Loucy (cell line): ENCODE results near the gene C1orf141.

Experiments used
- EZH2phosphoT487 ChIP-seq: fragments of 200-600 bp; IDR thresholded peaks from 2 replicates; pipeline ENCODE4 v1.6.1; 2018; ENCODE audit warnings: antibody characterized with exemption, mild to moderate bottlenecking, moderate library complexity, borderline replicate concordance
- TF ChIP-seq, protein P1 (sequence below): fragments of 200-600 bp; sonication (generic); conservative IDR thresholded peaks from 2 replicates; pipeline ENCODE4 v1.5.1; 2014; ENCODE audit warnings: mild to moderate bottlenecking, antibody characterized with exemption, low read length

DNA sequence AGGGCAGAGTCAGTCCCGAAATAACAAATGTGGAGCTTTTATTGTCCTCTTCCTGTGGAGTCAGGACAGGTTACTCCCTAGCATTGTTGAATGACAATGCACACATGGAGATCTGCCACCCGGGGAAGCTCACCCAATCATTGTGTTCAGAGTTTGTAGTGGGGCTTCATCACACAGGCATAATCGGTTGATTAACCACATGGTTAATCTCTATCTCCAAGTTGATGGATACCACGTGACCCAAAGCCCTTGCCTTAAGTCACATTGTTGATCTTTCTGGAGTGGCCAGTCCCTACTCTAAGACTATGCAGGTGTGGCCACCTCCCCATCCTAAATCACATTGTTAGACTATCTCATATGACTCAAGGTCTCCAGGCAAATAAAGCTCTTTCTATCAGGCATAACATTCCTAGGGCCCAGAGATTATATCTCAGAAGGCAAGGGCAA lies 2.6 kb upstream of the C1orf141 start:
- TF ChIP-seq, protein P1, sequence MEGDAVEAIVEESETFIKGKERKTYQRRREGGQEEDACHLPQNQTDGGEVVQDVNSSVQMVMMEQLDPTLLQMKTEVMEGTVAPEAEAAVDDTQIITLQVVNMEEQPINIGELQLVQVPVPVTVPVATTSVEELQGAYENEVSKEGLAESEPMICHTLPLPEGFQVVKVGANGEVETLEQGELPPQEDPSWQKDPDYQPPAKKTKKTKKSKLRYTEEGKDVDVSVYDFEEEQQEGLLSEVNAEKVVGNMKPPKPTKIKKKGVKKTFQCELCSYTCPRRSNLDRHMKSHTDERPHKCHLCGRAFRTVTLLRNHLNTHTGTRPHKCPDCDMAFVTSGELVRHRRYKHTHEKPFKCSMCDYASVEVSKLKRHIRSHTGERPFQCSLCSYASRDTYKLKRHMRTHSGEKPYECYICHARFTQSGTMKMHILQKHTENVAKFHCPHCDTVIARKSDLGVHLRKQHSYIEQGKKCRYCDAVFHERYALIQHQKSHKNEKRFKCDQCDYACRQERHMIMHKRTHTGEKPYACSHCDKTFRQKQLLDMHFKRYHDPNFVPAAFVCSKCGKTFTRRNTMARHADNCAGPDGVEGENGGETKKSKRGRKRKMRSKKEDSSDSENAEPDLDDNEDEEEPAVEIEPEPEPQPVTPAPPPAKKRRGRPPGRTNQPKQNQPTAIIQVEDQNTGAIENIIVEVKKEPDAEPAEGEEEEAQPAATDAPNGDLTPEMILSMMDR = no peak
- TF ChIP-seq EZH2phosphoT487 = no peak
